Iris pigment epithelial cell (primary cell): ENCODE results near the gene DNAJC25.
"Not testable (repeated sequence)": the region's sequence is repeated elsewhere in the genome, so short reads cannot be mapped to it uniquely, and the experiment has no call there.

Experiments used
- DNase-seq: peaks from one replicate; pipeline ENCODE4 v3.0.0-alpha.2; 2011; ENCODE audit warnings: low read depth

The DNAJC25 gene

DNA sequence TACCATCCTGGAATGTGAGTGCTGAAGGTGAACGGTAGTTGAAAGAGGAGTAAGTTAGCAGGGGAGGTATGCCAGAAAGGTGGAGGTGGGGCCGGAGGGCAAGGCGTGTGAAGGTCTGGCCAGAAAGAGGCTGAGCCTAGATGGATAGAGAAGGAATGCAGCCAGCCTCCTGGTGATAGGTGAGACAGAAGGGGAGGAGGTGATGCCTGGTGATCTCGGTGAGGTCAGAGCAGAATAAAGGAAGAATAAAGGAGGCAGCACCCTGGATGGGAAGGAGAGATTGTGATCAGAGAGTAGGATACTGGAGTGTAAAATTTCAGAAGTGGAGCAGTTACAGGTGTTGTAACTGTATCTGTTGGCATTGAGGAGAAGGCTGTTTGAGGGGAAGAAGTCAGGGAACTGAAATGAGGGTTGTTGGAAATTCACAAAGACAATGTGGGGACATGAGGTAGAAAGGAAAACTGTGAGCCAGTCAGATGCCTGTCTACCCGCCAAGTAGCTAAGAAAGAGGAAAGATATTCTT, 32.2 kb downstream of the DNAJC25 start:
- no peak for DNase-seq

DNA sequence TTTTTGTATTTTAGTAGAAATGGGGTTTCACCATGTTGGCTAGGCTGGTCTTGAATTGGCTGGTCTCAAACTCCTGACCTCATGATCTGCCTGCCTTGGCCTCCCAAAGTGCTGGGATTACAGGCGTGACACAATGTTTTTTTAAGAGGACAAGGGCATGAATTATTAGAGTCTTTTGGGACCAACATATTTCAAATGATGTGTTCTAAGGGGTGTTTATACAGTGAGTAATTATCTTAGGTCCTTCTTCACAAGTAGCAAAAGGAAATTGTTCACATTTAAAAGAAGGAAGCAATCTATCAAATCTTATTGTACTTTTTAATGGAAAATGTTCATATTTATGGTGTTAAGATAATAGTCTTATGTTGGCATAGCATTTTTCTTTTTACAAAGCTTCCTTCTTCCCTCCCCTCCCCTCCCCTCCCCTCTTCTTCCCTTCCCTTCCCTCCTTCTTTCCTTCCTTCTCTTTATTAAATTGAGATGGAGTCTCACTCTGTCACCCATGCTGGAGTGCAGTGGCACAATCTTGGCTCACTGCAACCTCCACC, 37.0 kb downstream of the DNAJC25 start:
- no peak for DNase-seq

DNA sequence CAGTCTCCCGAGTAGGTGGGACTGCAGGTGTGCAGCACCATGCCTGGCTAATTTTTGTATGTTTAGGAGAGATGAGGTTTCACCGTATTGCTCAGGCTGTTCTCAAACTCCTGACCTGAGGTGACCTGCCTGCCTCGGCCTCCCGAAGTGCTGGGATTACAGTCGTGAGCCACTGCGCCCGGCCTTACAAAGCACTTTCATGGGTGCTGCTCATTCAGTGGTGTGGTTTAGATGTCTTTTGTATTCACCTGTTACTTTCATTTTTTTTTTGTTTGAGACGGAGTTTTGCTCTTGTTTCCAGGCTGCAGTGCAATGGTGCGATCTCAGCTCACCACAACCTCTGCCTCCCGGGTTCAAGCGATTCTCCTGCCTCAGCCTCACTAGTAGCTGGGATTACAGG, 37.5 kb downstream of the DNAJC25 start:
- DNase-seq = not testable (repeated sequence)

DNA sequence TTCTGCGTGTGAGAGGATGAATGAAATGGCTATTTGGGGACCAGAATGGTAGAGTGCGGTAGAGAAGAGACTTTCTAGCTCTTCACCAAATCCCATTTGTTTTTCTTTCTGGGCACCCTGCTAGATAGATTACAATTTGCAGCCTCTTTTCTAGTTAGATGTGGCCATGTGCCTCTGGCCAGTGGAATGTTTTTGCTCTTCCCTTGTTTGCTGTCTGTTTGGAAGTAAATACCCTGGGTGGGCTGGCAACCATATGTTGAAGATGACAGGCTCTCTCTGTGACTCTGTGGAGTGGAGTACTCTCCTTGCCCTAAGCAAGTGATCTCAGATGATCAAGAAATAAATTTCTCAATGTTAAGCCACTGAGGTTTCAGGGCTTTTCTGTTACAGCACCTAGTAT, 43.2 kb downstream of the DNAJC25 start:
- DNase-seq = no peak

DNA sequence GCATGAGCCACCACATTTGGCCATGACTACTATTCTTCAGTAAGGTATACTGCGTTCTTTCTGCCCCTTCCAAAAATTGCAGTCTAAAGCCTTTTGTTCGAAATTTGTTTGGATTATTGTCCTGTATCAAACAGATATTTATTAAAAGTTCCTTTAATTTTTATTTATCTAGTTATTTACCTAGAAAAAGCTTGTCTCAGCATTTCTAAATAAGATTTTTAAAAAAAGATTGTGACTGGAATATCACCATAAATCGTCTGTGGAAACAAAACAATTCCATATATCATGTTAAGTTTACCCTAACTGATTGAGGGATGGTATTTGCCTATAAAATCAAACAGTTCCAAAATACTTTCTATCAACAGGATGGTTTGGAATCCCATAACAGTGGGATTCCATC, 45.0 kb downstream of the DNAJC25 start:
- DNase-seq = no peak

DNA sequence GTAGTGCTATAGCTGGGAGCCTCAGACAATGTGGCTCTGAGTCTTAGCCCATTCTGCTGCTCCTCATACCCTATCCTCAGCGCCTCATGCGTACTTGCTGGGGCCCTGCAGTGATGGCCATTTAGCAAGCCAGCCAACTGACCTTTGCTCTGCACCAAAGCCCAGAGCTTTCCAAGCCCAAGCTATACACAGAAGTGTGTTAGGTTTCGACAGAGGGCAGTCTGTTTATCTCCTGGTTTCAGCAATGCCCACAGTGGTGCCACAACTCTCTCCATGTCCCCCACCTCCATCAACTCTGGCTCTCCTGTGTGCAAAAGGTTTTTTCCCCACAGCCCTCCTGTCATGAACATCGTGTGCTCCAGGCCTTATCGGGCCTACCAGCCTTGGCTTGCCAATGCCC, 47.2 kb downstream of the DNAJC25 start:
- no peak for DNase-seq

DNA sequence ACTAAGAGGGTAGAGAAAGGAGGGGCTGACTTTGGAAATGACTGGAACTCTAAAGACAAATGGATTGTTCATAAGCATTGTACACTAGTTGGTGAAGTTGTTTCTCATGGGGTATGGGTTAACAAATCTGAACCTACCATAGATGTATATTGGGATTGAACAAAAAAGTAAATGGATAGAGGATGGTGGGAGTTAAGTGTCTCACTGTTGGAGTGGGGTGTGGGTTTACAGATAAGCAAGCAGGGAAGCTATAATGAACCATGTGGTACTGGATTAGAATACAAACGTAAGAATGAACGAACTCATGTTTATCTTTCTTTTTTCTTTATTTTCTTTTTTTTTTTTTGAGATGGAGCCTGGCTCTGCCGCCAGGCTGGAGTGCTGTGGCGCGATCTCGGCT, 48.1 kb downstream of the DNAJC25 start:
- no peak for DNase-seq

DNA sequence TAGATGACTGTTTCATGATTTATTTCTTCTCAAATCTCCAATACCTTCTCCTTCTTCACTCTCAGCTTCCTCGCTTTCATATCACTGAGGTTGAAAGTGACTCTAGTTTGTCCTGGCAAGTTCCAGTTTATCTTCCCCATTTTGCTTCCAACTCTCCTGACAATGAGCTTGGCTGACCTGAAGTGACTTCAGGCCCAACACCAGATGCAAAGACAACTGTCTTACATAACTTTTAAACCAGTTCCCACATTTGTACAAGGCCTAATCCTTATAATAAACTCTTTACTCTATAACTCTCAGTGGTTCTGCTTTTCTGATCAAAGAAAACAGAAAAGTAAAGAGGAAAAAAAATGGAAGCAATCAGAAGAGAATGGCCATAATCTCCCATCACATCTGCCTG, 52.3 kb downstream of the DNAJC25 start:
- no peak for DNase-seq

DNA sequence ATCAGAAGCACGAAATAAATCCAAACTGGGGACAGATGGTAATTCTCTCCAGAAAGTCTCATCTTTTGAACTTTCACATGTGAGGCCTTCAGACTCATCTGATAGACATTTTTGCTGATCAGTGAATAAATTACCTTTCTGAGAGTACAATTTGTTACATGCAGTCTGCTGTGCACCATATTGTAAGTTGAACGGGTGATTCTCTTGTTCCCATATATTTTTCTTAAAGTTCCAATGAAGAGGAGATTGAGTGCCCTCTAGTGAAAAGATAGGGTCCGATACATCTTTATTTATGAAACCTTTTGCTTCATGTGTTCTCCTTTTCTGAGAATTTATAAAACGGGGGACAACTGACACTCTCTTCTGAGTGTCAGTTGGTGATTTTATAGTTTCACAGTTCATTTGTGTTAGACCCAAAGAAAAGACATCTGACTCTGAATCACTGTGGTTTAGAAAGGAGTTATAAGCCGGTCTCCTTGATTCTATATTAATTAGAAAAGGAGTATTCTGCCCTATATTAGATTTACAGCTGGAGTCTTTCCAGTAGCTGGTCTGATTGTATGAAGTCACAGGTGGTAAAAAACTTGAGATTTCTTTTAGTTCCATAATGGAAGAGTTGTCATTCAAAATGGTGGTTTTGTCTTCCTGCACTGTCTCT, 60.7 kb downstream of the DNAJC25 start:
- DNase-seq = peak; percentile 52

DNA sequence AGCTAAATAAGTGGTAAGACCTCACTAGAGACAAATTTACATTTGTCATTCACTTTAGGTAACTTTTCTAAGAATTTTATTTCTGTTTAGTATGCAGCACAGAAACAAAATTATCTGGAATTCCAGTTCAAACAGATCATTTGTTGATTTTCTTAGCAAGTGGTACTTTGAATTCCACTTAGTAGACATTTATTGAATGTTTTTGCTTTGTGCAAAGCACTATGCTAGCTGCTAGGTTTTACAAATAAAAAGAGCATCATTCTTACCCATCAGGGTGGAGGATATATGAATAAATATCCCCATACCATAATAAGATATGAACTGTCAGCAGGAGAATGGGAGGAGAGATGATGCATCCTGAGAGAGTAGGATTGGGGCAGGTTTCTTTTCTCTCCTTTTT, 65.7 kb downstream of the DNAJC25 start:
- no peak for DNase-seq

DNA sequence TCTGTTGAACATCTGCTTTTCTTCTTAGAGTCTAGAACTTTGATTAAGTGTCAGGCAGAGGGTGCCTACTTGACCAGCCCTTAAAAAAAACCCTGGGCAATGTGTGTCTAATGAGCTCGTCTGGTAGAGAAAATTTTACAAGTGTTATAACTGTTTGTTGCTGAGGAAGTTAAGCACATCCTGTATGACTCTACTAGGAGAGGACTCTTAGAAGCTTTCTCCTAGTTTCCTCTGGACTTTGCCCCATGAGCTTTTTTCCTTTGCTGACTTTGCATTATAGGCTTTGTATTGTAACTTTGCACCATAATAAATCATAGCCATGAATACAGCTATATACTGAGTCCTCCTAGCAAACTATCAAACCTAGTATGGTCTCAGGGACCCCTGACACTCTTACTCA, 69.6 kb downstream of the DNAJC25 start:
- DNase-seq = no peak
